NB4 (cell line): ENCODE measurements around the gene KCNJ14.

Source experiments
- CTCF ChIP-seq: IDR thresholded peaks from one replicate; pipeline ENCODE4 v1.5.1; 2012; ENCODE audit warnings: low read depth, low read length
- MAX ChIP-seq: IDR thresholded peaks from 2 replicates; pipeline ENCODE4 v1.6.1; 2011; ENCODE audit warnings: low read depth, low read length
- MYC ChIP-seq: IDR thresholded peaks from 2 replicates; pipeline ENCODE4 v1.6.1; 2011; ENCODE audit warnings: low read depth, low read length

GRCh38 chr19:48461651-48461981, 6.2 kb downstream of the KCNJ14 start:
- TF ChIP-seq CTCF = no peak
- no peak for TF ChIP-seq MYC
- no peak for TF ChIP-seq MAX
